ENCODE measurements around the gene INPP5B. TPM values are rescaled to one million over a fixed set of nuclear protein-coding genes. Genes with fewer than 3 reads are reported as not detected.

INPP5B gene
- total and polyA plus RNA-seq, 8 donors = 7.2 to 56.7 (median 9.5) TPM

- Histone ChIP-seq H3K36me3 (peaks cover 31 to 99% (median 96%) of the 10 kb centered on the region in 4 donors), H3K27ac (no peak overlapping the region), H3K4me3 (no peak overlapping the region), H3K9me3 (no peaks in the 10 kb centered on the region), H3K27me3 (no peaks in the 10 kb centered on the region), H3K4me1 (no peaks in the 10 kb centered on the region)
- intact Hi-C loops (cut with DNase I; ENCODE audit: low total_unique reads) = no loop called here
- DNase-seq = no peak
- TF ChIP-seq EP300 (IDR thresholded peaks at IDR 0.05) (no peak), POLR2A (IDR thresholded peaks at IDR 0.05) (no peak), CTCF (IDR thresholded peaks at IDR 0.05) (no peak), POLR2AphosphoS5 (IDR thresholded peaks at IDR 0.05) (no peak)
- 88 to 97% (median 91%) methylated on average over 2 of the region's 2 CpGs for WGBS, 5 donors
Observed at GRCh38 chr1:37824001-37824400, 122.9 kb downstream of the INPP5B start.

GRCh38 chr1:37822906-37823815 is 123.7 kb downstream of the INPP5B start:
- Histone ChIP-seq H3K4me1 (peaks cover 0 to 2% (median 0%) of the 10 kb centered on the region in 4 donors), H3K9me3 (no peaks in the 10 kb centered on the region), H3K27me3 (no peaks in the 10 kb centered on the region), H3K4me3 (no peak overlapping the region), H3K36me3 (peaks cover 31 to 99% (median 96%) of the 10 kb centered on the region in 4 donors), H3K27ac (no peak overlapping the region)
- 91 to 94% (median 92%) methylated on average over 9 of the region's 9 CpGs for WGBS, 5 donors
- intact Hi-C loops (cut with DNase I; ENCODE audit: low total_unique reads) = no loop called here
- TF ChIP-seq POLR2A (IDR thresholded peaks at IDR 0.05) (no peak), CTCF (IDR thresholded peaks at IDR 0.05) (no peak), POLR2AphosphoS5 (IDR thresholded peaks at IDR 0.05) (no peak), EP300 (IDR thresholded peaks at IDR 0.05) (no peak)
- DNase-seq = no peak

GRCh38 chr1:37821481-37821880 is 125.4 kb downstream of the INPP5B start:
- no peak for TF ChIP-seq CTCF (IDR thresholded peaks at IDR 0.05)
- TF ChIP-seq EP300 (IDR thresholded peaks at IDR 0.05) = no peak
- no peak for TF ChIP-seq POLR2A (IDR thresholded peaks at IDR 0.05)
- TF ChIP-seq POLR2AphosphoS5 (IDR thresholded peaks at IDR 0.05) = no peak
- no peaks in the 10 kb centered on the region for H3K27me3 ChIP-seq
- intact Hi-C loops (cut with DNase I; ENCODE audit: low total_unique reads) = no loop called here
- H3K4me1 ChIP-seq = peaks cover 6 to 19% (median 9%) of the 10 kb centered on the region in 4 donors
- 89 to 99% (median 92%) methylated on average over 2 of the region's 2 CpGs for WGBS, 5 donors
- H3K4me3 ChIP-seq = no peak overlapping the region
- DNase-seq = no peak
- peaks cover 31 to 97% (median 93%) of the 10 kb centered on the region in 4 donors for H3K36me3 ChIP-seq
- H3K27ac ChIP-seq = no peak overlapping the region
- H3K9me3 ChIP-seq = no peaks in the 10 kb centered on the region

- peak; percentile 81 to 83 for DNase-seq
Observed at GRCh38 chr1:37817481-37817880, 129.4 kb downstream of the INPP5B start.

More at GRCh38 chr1:37817481-37817880, 129.4 kb downstream of the INPP5B start:
- Histone ChIP-seq H3K36me3 (peaks cover 33 to 92% (median 82%) of the 10 kb centered on the region in 4 donors), H3K4me1 (peaks cover 6 to 20% (median 9%) of the 10 kb centered on the region in 4 donors), H3K9me3 (no peaks in the 10 kb centered on the region), H3K4me3 (no peak overlapping the region), H3K27ac (peak overlapping the region; percentile 32 to 74 (median 51)), H3K27me3 (no peaks in the 10 kb centered on the region)
- intact Hi-C loops (cut with DNase I; ENCODE audit: low total_unique reads) = no loop called here
- 12 to 54% (median 23%) methylated on average over 2 of the region's 2 CpGs for WGBS, 5 donors
- no peak for TF ChIP-seq POLR2A (IDR thresholded peaks at IDR 0.05)
- TF ChIP-seq CTCF (IDR thresholded peaks at IDR 0.05) = no peak
- peak in 1 of 3 donors; percentile 45 for TF ChIP-seq POLR2AphosphoS5 (IDR thresholded peaks at IDR 0.05)
